Measurements from ENCODE around the gene HYPK.
"Not testable (repeated sequence)": the region's sequence is repeated elsewhere in the genome, so short reads cannot be mapped to it uniquely, and the experiment has no call there.

Gene HYPK

GRCh38 chr15:43796566-43796965 is 3.8 kb upstream of the HYPK start:
- DNase-seq = no peak

GRCh38 chr15:43799209-43799944 is 1.0 kb upstream of the HYPK start:
- DNase-seq = no peak

GRCh38 chr15:43799945-43800285 is 484 bp upstream of the HYPK start, which contains the start of gene SERINC4:
SERINC4 (minus strand) TSS chr15:43800220; CDS start chr15:43799986, 234 bp downstream.
- DNase-seq = no peak

GRCh38 chr15:43802676-43803075 is 2.3 kb downstream of the HYPK start:
- not testable (repeated sequence) for DNase-seq

GRCh38 chr15:43808435-43808950 is 8.1 kb downstream of the HYPK start:
- no peak for DNase-seq

GRCh38 chr15:43808960-43809678 is 8.7 kb downstream of the HYPK start:
- peak; percentile 82 for DNase-seq

- not testable (repeated sequence) for DNase-seq
These were observed 14.7 kb downstream of the HYPK start for GRCh38 chr15:43815064-43815463.

GRCh38 chr15:43821505-43821904 is 21.1 kb downstream of the HYPK start:
- DNase-seq = no peak

- DNase-seq = peak; percentile 98
These were observed 24.2 kb downstream of the HYPK start, which contains the start of gene MFAP1 for GRCh38 chr15:43824302-43825246. MFAP1 (minus strand) TSS chr15:43824690; CDS start chr15:43824569, 121 bp downstream.

GRCh38 chr15:43825305-43825704 is 24.9 kb downstream of the HYPK start:
- not testable (repeated sequence) for DNase-seq

- no peak for DNase-seq
These were observed 25.7 kb downstream of the HYPK start for GRCh38 chr15:43826029-43826507.

- peak; percentile 90 for DNase-seq
These were observed 26.3 kb downstream of the HYPK start, which contains the start of gene WDR76 for GRCh38 chr15:43826508-43827341. WDR76 (plus strand) TSS chr15:43827002; CDS start chr15:43827033, 31 bp downstream.

GRCh38 chr15:43828061-43828657 is 27.8 kb downstream of the HYPK start:
- no peak for DNase-seq

- not testable (repeated sequence) for DNase-seq
These were observed 29.6 kb downstream of the HYPK start for GRCh38 chr15:43829951-43830540.

- DNase-seq = not testable (repeated sequence)
These were observed 30.4 kb downstream of the HYPK start for GRCh38 chr15:43830691-43831275.

- DNase-seq = not testable (repeated sequence)
These were observed 31.2 kb downstream of the HYPK start for GRCh38 chr15:43831519-43832052.

GRCh38 chr15:43832485-43832884 is 32.1 kb downstream of the HYPK start:
- not testable (repeated sequence) for DNase-seq

- DNase-seq = no peak
These were observed 45.0 kb downstream of the HYPK start for GRCh38 chr15:43845421-43845820.

GRCh38 chr15:43851251-43851650 is 50.9 kb downstream of the HYPK start:
- no peak for DNase-seq

GRCh38 chr15:43852607-43853006 is 52.2 kb downstream of the HYPK start:
- DNase-seq = no peak

Measured in suppressor macrophage treated with lipopolysaccharide for 4 hours (primary cell).